Hepatocyte (in vitro differentiated cells): Measurements from ENCODE around the gene PTPRN2. TPM values are rescaled to one million over a fixed set of nuclear protein-coding genes. Genes with fewer than 3 reads are reported as not detected.

Source experiments
- DNase-seq: peaks from one replicate; pipeline ENCODE4 v3.0.0-alpha.2; 2016; ENCODE audit warnings: low spot score
- H2AFZ ChIP-seq: fragments of 200-600 bp; sonication (generic); 2 replicates; pipeline ENCODE4 v1.6.0; 2016; ENCODE audit warnings: antibody characterized with exemption, mild to moderate bottlenecking
- H3K27ac ChIP-seq: fragments of 200-600 bp; sonication (generic); 2 replicates; pipeline ENCODE4 v1.5.1; 2016; ENCODE audit warnings: mild to moderate bottlenecking
- H3K27me3 ChIP-seq: fragments of 200-600 bp; sonication (generic); 2 replicates; pipeline ENCODE4 v1.6.1; 2016
- H3K36me3 ChIP-seq: fragments of 200-600 bp; sonication (generic); replicated peaks from 2 replicates; pipeline ENCODE4 v1.5.1; 2016; ENCODE audit warnings: low read depth; ENCODE audit not compliant: insufficient read depth
- H3K4me1 ChIP-seq: fragments of 200-600 bp; sonication (generic); 2 replicates; pipeline ENCODE4 v1.5.1; 2016; ENCODE audit warnings: mild to moderate bottlenecking, moderate library complexity; ENCODE audit not compliant: insufficient read depth
- H3K4me2 ChIP-seq: fragments of 200-600 bp; sonication (generic); 2 replicates; pipeline ENCODE4 v1.6.0; 2016
- H3K4me3 ChIP-seq: fragments of 200-600 bp; sonication (generic); 2 replicates; pipeline ENCODE4 v1.5.1; 2016; ENCODE audit warnings: mild to moderate bottlenecking
- H3K79me2 ChIP-seq: fragments of 200-600 bp; sonication (generic); 2 replicates; pipeline ENCODE4 v1.6.0; 2017; ENCODE audit warnings: mild to moderate bottlenecking
- H3K9me2 ChIP-seq: fragments of 200-600 bp; sonication (generic); replicated peaks from 2 replicates; pipeline ENCODE4 v1.6.0; 2017; ENCODE audit warnings: mild to moderate bottlenecking; ENCODE audit not compliant: insufficient read depth
- H3K9me3 ChIP-seq: fragments of 200-600 bp; sonication (generic); 2 replicates; pipeline ENCODE4 v1.5.1; 2016; ENCODE audit warnings: low read depth, mild to moderate bottlenecking
- H4K20me1 ChIP-seq: fragments of 200-600 bp; sonication (generic); 2 replicates; pipeline ENCODE4 v1.6.0; 2016; ENCODE audit warnings: mild to moderate bottlenecking; ENCODE audit not compliant: insufficient read depth, poor library complexity, severe bottlenecking
- EZH2 ChIP-seq: fragments of 200-600 bp; sonication (generic); IDR thresholded peaks from 2 replicates; pipeline ENCODE4 v1.6.1; 2016; ENCODE audit warnings: antibody characterized with exemption, mild to moderate bottlenecking, borderline replicate concordance
- EZH2phosphoT487 ChIP-seq: fragments of 200-600 bp; sonication (generic); IDR thresholded peaks from one replicate; pipeline ENCODE4 v1.6.1; 2018; ENCODE audit warnings: antibody characterized with exemption, mild to moderate bottlenecking, low read depth, moderate library complexity; ENCODE audit not compliant: unreplicated experiment, severe bottlenecking
- WGBS: methylation state at CpG from one replicate; pipeline ENCODE4 v1.1.6; 2016; ENCODE audit warnings: low lambda C conversion rate; ENCODE audit errors: missing lambda C conversion rate; 5-methylcytosine and 5-hydroxymethylcytosine counted together
- polyA plus RNA-seq: library from polyadenylated mRNA; unstranded; fragments of >200 nt; fragmentation: Nextera tagmentation; extraction: Ambion mirVana; gene quantifications from 2 replicates; pipeline ENCODE4 v1.2.1, GENCODE V29; 2016
- total RNA-seq: library from RNA; depleted of rRNA; stranded (reverse); fragments of >200 nt; gene quantifications from 2 replicates; pipeline ENCODE4 v1.2.3, GENCODE V29; 2014
- TF ChIP-seq, protein P1 (sequence below): fragments of 200-600 bp; sonication (generic); IDR thresholded peaks from 2 replicates; pipeline ENCODE4 v1.5.1; 2016; ENCODE audit warnings: antibody characterized with exemption, mild to moderate bottlenecking; ENCODE audit not compliant: poor library complexity

Gene PTPRN2
- total and polyA plus RNA-seq, 2 experiments from 2014 or later = 2.1 to 3.3 TPM

DNA sequence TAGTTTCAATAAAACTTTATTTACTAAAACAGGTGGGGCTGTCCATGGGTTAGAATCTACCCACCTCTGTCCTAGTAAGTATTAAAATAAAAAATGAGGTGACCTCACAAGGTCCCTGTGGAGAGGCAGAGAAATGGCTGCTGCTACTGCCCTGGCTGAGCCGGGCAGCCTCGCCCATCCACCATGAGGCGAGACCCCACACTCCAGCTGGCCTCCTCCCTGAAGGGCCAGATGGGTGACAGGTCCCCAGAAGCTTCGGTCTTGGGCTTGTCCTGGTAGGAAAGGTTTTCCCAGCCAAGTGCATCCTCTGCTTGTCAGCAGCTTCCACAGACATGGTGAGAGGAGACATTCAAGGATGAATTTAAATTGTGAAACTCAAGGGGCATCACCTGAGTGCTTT is 565.8 kb downstream of the PTPRN2 start:
- 97% methylated on average over 4 of the region's 4 CpGs for WGBS
- no peak for DNase-seq
- no peak overlapping the region for H2AFZ ChIP-seq
- H4K20me1 ChIP-seq = no peaks in the 10 kb centered on the region
- no peaks in the 10 kb centered on the region for H3K4me1 ChIP-seq
- H3K27me3 ChIP-seq = no peaks in the 10 kb centered on the region
- no peak overlapping the region for H3K4me3 ChIP-seq
- no peaks in the 10 kb centered on the region for H3K79me2 ChIP-seq
- no peak overlapping the region for H3K4me2 ChIP-seq
- H3K27ac ChIP-seq = no peak overlapping the region
- H3K36me3 ChIP-seq = no peaks in the 10 kb centered on the region
- H3K9me3 ChIP-seq = no peaks in the 10 kb centered on the region
- TF ChIP-seq, protein P1, sequence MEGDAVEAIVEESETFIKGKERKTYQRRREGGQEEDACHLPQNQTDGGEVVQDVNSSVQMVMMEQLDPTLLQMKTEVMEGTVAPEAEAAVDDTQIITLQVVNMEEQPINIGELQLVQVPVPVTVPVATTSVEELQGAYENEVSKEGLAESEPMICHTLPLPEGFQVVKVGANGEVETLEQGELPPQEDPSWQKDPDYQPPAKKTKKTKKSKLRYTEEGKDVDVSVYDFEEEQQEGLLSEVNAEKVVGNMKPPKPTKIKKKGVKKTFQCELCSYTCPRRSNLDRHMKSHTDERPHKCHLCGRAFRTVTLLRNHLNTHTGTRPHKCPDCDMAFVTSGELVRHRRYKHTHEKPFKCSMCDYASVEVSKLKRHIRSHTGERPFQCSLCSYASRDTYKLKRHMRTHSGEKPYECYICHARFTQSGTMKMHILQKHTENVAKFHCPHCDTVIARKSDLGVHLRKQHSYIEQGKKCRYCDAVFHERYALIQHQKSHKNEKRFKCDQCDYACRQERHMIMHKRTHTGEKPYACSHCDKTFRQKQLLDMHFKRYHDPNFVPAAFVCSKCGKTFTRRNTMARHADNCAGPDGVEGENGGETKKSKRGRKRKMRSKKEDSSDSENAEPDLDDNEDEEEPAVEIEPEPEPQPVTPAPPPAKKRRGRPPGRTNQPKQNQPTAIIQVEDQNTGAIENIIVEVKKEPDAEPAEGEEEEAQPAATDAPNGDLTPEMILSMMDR = no peak
- TF ChIP-seq EZH2phosphoT487 (no peak), EZH2 (no peak)
- no peaks in the 10 kb centered on the region for H3K9me2 ChIP-seq

DNA sequence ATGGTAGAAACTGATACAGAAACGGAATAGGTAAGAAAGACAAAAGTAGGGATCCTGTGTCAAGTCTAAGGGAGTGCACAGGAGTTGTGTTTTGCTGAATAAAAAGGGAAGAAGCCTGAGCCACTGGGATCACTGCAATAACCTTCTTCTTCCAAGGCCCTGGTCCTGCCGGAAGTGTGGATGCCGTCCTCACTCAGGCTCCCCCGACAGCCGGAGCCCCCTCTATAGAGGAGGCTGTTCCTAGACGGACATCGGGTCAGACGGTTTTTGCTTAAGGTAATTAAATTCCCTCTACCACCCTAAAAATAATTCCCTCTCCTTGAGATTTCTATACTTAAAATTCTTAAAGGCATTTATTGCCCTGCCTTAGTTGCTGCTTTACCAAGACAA is 566.9 kb downstream of the PTPRN2 start:
- Histone ChIP-seq H3K9me2 (no peaks in the 10 kb centered on the region), H3K9me3 (no peaks in the 10 kb centered on the region), H2AFZ (no peak overlapping the region), H3K27me3 (no peaks in the 10 kb centered on the region), H3K4me2 (no peak overlapping the region), H3K4me1 (peaks cover 7% of the 10 kb centered on the region), H3K4me3 (no peak overlapping the region), H3K79me2 (no peaks in the 10 kb centered on the region), H3K27ac (no peak overlapping the region), H3K36me3 (no peaks in the 10 kb centered on the region), H4K20me1 (no peaks in the 10 kb centered on the region)
- WGBS = 86% methylated on average over 8 of the region's 8 CpGs
- TF ChIP-seq EZH2 (no peak), EZH2phosphoT487 (no peak)
- TF ChIP-seq, protein P1 = no peak
- DNase-seq = no peak

DNA sequence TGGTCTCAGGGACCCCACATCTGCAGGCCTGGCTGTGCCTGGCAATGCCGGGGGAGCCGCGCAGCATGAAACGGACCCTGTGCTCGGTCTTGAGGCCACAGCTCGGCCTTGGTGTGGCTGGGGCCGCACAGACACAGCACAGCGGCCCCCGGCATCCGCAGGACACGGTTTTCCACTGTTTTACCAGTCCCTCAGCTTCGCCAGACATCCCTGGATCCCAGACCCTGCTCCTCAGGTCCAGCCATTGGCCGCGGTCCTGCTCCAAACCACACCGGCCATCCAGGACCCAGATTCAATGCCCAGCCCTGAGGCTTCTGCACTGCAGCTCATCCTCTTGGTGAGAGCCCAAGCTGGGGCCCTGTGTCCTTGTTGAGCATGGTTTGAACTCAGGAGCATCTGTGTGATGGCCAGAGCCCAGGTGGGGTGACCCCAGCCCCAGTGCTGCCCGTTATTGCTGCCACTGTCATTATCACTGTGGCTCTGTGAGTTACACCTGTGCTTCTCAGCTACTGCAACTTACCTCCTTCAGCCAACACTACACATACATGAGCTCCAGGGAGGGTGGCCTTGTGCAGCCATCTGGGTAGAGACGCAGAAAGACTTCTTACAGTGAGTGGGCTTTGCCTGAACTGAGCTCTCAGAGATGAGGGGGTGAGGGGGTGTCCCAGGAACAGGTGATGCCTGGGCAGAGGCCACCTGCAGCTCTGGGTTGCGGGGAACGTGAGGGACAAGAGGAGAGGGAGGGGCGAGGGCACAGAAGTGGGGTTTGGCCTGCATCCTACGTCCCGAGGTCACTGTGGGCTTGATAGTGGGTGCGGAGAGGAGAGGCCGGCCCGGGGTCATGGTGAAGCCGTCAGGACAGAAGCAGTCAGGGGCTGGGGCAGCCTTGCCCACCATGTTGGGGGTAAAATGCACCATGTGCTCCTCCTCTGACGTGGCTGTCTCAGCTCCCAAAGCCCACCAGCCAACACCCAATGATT is 567.6 kb downstream of the PTPRN2 start:
- TF ChIP-seq EZH2 (no peak), EZH2phosphoT487 (no peak)
- TF ChIP-seq, protein P1 = no peak
- no peak for DNase-seq
- WGBS = 90% methylated on average over 26 of the region's 27 CpGs

More for the DNA sequence above, 567.6 kb downstream of the PTPRN2 start:
- Histone ChIP-seq H3K27ac (no peak overlapping the region), H4K20me1 (no peaks in the 10 kb centered on the region), H3K4me1 (peaks cover 7% of the 10 kb centered on the region), H2AFZ (no peak overlapping the region), H3K4me2 (no peak overlapping the region), H3K9me2 (no peaks in the 10 kb centered on the region), H3K36me3 (no peaks in the 10 kb centered on the region), H3K79me2 (no peaks in the 10 kb centered on the region), H3K27me3 (peaks cover 2% of the 10 kb centered on the region), H3K9me3 (no peaks in the 10 kb centered on the region), H3K4me3 (no peak overlapping the region)
